PC-9 (cell line): ENCODE data around the gene IL32.

Experiments used
- CTCF ChIP-seq: fragments of 200-600 bp; sonication (generic); conservative IDR thresholded peaks from 2 replicates; pipeline ENCODE4 v1.6.1; 2017; ENCODE audit warnings: mixed run types, antibody characterized with exemption, mild to moderate bottlenecking, moderate library complexity
- EZH2 ChIP-seq: fragments of 200-600 bp; sonication (generic); IDR thresholded peaks from 2 replicates; pipeline ENCODE4 v1.8.0; 2017; ENCODE audit warnings: antibody characterized with exemption, low read depth

DNA sequence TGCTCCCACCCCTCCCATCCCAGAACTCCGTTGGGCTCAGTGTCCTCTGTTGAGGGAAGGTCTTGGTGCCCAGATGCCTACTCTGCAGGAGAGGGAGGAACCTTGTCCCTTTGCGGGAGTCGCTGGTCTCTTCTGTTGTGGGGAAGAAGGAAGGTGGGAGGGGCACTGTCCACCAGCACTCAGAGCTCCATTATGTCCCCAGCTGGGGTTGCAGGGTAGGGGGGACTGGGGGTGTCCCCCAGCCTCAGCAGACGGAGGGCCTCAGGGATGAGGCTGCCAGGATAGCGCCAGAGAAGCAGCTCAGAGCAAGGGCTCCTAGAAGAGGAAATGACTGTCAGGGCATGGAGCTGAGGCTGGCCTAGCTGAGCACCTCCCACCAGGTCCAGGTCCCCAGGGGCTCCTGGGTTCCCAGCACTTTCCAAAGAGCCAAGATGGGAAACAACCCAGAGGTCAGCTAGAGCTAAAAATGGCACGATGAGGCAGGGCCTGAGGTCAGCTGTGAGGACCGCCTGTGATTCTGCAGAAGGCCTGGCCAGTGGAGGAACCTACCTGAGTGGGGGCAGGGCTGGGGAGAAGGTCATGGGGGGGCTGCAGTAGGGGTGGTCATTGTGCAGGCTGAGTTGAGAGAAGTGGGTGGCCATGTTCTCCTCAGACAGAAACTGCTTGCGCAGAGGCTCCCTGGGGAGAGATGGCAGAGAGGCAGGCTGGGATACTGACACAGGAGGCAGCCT lies 42.6 kb upstream of the IL32 start:
- TF ChIP-seq CTCF (no peak), EZH2 (no peak)
